HG03460 (cell line): ENCODE data around the gene PLEKHN1.
A peak's percentile ranks its signal among the peaks of the same experiment; 100 is the strongest.
"Not testable (repeated sequence)": the region's sequence is repeated elsewhere in the genome, so short reads cannot be mapped to it uniquely, and the experiment has no call there.

Experiments
- ATAC-seq: cut with Tn5 transposase; IDR thresholded peaks from one replicate; pipeline ENCODE4 v1.9.1; 2021; ENCODE audit not compliant: unreplicated experiment

The PLEKHN1 gene

DNA sequence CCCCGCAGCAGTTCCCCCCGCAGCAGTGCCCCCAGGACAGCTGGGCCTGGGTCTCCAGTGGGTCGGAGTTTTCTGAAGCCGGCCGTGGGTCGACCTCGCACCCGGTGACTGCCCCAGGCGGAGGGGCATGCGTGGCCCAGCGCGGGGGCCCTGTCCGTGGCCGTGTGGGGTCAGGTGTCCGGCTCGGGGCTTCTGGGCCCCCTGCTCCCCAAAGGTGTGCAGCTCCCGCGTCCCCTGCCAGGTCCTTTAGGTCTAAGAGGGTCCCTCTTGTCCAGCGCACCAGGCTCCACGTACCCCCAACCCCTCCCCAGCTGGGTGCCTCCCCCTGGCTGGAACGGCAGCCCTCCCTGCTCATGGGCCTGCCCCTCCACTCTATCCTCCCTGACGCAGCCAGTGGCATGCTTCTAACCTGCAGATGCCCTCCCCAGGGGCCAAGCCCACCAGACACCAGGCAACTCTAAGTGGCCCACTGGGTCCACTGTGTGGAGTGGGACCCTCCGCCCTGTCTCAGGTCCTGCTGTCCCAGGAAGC, 39.6 kb downstream of the PLEKHN1 start:
- no peak for ATAC-seq

DNA sequence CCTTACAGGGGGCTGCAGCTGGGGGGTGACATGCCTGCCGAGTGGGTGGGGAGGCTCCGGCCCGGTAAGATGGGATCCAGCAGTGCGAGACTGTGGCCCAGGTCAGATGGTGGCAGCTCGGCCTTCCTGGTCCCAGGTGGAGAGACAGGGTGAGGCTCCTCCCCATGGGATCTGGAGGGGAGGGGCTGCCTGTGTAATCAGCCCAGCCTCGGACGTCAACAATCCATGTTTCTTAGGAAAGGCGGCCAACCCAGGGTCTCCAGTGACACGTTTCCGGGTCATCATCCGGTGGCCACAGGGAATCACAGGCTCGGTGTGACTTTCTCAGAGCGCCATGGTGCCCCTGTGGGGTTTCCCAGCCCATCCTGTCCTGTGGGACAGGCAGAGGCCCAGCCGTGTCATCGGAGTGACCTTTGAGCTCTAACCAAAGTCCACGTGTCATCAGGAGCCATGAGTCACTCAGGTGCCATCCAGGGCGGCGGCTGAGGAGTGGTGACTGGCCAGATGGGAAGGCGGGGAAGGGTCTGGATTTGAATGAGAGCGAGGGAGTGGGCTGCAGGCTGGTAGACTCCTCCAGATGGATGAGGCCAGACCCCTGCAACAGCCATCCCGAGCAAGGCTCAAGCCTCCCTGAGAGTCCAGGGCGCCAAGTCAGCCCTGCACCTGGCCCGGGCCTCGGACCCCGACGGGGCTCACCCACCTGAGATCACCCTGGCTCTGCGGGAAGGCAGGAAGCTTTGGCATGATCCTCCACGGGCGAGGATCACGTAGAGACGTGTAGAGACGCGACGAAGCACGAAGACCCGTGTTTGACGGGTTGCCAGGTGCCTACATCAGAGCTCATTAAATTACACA, 40.2 kb downstream of the PLEKHN1 start:
- no peak for ATAC-seq

GRCh38 chr1:1010131-1010530, 43.8 kb downstream of the PLEKHN1 start:
- not testable (repeated sequence) for ATAC-seq

GRCh38 chr1:1011396-1011949, 45.2 kb downstream of the PLEKHN1 start:
- no peak for ATAC-seq

DNA sequence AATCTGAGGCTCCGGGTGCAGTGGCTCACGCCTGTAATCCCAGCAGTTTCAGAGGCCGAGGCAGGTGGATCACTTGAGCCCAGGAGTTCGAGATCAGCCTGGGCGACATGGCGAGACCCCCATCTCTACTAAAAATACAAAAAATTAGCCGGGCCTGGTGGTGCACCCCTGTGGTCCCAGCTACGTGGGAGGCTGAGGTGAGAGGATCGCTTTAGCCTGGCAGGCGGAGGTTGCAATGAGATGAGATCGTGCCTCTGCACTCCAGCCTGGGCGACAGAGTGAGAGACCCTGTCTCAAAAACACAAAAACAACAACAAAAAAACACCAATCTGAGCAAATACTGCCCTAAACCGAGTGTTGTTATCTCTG, 46.4 kb downstream of the PLEKHN1 start:
- ATAC-seq, result not testable (repeated sequence)

- peak; percentile 77 for ATAC-seq
These were observed 47.0 kb downstream of the PLEKHN1 start, which contains the start of gene ISG15 for GRCh38 chr1:1013105-1013921. Gene ISG15 (plus strand): TSS chr1:1013497. CDS start chr1:1013574, 77 bp downstream.

DNA sequence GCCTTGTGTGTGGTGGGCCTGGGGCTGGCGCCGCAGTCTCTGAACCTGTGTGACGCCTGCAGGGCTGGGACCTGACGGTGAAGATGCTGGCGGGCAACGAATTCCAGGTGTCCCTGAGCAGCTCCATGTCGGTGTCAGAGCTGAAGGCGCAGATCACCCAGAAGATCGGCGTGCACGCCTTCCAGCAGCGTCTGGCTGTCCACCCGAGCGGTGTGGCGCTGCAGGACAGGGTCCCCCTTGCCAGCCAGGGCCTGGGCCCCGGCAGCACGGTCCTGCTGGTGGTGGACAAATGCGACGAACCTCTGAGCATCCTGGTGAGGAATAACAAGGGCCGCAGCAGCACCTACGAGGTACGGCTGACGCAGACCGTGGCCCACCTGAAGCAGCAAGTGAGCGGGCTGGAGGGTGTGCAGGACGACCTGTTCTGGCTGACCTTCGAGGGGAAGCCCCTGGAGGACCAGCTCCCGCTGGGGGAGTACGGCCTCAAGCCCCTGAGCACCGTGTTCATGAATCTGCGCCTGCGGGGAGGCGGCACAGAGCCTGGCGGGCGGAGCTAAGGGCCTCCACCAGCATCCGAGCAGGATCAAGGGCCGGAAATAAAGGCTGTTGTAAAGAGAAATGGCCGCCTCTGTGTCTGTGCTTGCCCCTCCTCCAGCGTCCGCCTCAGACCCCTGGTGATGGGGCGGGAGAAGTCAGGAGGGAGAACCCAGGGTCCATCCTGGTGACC, 47.8 kb downstream of the PLEKHN1 start:
- ATAC-seq, result no peak

DNA sequence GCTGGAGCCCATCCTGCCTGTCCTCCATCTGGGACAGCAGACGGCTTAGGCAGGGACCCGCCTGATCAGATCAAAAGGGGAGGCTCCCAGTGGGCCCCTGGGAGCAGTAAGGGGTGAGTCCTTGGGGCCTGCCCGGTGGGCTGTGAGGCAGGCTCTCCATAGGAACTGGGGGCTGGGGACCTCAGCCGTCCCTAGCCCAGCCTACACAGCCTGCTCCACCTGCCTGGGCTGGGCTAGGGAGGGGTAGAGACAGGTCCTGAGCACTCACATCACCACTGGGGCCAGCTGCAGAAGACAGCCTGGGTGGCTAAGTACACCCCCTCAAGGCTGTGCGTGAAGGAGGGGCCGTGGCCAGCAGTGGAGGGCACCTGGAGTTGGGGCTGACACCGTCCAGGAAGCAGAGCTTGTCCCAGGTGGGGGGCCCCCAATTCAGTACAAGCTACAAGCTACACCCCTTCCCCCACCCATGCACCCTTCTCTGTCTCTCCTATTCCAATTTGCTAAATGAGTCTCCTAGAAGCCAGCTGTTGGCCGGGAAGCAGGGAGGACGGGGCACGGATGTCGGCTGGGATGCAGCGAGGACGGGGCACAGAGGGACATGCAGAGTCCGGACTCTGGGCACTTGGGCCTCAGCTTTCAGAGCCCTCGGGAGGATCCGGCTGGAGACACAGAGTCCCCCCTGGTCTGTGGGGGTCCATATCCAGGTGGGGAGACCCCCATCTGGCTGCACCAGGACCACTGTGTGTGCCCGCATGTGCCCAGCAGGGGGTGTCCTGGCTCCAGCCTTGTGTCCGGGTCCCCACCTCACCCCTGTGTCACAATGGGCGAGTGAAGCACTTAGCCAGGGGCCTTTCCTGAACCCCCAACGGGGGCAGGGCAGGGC, 48.8 kb downstream of the PLEKHN1 start:
- no peak for ATAC-seq

DNA sequence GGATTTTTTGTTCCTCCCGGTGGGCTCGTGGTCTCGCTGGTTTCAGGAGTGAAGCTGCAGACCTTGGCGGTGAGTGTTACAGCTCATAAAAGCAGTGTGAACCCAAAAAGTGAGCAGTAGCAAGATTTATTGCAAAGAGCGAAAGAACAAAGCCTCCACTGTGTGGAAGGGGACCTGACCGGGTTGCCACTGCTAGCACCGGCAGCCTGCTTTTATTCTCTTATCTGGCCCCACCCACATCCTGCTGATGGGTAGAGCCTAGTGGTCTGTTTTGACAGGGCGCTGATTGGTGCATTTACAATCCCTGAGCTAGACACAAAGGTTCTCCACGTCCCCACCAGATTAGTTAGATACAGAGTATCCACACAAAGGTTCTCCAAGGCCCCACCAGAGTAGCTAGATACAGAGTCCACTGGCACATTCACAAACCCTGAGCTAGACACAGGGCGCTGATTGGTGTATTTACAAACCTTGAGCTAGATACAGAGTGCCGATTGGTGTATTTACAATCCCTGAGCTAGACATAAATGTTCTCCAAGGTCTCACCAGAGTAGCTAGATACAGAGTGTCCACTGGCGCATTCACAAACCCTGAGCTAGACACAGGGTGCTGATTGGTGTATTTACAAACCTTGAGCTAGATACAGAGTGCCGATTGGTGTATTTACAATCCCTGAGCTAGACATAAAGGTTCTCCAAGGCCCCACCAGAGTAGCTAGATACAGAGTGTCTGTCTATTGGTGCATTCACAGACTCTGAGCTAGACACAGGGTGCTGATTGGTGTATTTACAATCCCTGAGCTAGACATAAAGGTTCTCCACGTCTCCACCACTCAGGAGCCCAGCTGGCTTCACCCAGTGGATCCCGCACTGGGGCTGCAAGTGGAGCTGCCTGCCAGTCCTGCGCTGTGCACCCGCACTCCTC, 51.4 kb downstream of the PLEKHN1 start:
- ATAC-seq, result not testable (repeated sequence)

- not testable (repeated sequence) for ATAC-seq
These were observed 52.0 kb downstream of the PLEKHN1 start for GRCh38 chr1:1018321-1018685.

DNA sequence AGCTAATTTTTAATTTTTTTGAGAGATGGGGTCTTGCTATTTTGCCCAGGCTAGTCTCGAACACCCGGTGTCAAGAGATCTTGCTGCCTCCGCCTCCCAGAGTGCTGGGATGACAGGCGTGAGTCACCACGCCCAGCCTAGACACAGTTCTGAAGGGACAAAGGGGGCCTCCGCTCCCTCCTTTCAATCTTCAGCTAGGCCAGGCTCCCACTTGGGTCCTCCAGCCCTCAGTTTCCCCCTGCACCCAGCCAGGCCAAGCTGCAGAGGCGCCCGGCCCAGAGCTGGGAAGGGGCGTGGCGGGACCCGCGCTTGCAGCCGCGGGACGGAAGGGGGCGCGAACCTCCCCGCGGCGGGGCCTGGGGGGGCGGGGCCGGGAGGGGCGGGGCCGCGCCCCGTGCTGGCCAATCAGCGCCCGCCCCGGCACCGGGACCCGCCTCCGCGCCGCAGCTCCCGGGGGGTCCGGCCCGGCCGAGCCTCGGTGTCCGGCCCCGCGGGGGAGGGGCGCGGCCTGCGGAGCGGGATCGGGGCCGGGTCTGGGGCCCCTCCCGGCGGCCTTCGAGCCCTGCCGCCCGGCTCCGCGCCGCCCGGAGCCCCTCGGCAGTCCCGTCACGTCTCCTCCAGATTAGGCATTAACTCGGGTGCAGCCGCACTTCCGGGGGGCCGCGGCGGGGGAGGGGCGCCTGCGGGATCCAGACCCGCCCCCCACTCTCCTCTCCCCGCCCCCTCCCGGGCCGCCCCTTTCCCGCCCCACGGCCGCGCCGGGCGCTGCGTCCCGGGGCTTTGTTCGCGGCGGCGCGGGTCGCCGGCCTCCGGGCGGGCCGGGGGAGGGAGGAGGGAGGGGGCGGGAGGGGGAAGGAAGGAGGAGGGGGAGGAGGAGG, 53.1 kb downstream of the PLEKHN1 start:
- peak; percentile 56 for ATAC-seq

- peak; percentile 22 for ATAC-seq
These were observed 53.7 kb downstream of the PLEKHN1 start, which contains the start of gene AGRN for GRCh38 chr1:1020000-1020404. Gene AGRN (plus strand): TSS chr1:1020120. CDS start chr1:1020173, 53 bp downstream.

- ATAC-seq, result peak; percentile 3
These were observed 54.2 kb downstream of the PLEKHN1 start for GRCh38 chr1:1020415-1021009.

DNA sequence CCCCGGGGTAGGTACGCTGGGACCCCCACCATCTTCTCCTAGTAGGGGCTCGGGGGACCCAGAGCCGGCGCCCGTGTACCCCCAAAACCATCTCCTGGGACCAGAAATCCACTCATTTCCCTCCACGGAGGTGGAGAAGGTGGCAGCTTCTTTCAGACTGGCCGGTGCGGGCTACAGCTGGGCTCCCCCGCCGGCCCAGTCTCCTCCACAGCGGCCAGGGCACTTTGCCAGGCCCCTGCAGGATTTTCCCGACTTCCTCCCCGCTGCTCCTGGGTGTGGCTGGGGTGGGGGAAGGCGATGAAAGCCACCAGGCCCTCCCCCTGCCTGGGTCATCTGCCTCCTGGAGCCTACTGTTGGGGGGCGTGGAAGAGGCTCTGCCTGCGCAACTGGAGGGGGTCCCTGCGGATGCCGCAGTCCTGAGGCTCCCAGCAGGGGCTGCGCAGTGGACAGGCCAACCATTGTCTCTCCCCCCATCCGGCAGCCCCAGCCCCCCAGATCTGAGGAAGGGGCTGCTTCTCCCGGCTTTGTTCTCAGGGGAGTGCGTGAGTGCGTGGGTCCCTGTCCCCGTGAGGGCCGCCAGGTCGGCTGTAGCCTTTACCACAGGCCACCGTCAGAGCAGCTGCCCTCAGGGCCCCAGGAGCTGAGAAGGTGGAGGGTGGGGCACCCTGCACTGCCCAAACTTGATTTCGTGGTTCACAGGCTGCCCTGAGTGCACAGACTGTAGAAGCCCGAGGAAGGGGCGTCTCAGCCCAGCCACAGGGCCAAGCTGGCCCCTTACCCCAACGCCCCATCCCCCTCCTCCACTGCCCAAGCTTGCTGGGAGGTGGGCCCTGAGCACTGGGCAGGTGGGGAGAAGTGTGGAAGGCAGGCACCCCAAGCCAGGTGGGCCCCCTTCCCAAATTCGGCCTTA, 55.0 kb downstream of the PLEKHN1 start:
- ATAC-seq, result no peak

DNA sequence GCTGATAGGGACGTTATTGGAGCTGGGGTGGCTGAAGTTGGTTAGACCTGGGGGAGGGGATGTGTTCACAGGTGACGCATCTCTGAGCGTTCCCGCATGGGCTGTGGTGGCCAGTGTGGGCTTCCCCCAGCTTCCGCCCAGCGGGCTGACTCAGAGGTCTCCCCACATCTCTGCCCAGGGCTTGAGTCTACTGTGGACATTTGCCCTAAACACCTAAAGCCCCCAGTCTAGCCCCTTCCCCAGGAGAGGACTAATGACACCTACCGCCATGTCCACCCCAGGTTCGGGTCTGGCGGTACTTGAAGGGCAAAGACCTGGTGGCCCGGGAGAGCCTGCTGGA, 55.6 kb downstream of the PLEKHN1 start:
- ATAC-seq, result no peak

DNA sequence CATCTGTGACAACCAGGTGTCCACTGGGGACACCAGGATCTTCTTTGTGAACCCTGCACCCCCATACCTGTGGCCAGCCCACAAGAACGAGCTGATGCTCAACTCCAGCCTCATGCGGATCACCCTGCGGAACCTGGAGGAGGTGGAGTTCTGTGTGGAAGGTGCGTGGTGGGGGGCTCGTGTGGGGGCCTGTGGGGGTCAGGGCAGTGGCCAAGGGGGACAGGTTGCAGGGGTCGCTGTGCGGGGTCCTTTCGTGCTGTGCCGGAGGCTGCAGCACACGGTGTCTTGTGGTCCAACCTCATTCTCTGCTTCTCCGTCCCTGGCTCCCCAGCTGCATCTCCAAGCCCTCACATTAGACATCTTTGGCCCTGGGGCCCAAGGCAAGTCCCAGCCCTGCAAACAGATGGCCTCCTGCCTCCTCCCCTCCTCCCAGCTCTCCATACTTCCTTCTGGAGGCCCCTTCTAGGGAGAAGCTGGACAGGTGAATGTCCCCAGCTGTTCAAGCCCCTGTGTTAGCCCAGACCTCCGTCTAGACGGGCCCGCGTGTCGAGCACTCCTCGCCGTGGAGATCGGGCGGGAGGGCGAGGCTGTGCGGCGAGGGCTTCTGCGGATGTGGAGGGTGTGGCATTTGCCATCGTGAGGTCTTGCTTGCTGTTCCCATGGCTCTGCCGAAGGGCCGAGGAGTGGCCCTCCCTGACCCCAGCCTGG, 56.2 kb downstream of the PLEKHN1 start:
- no peak for ATAC-seq
